ENCODE data around the gene CCDC183.
"Not testable (repeated sequence)": the region's sequence is repeated elsewhere in the genome, so short reads cannot be mapped to it uniquely, and the experiment has no call there.

The CCDC183 gene

DNA sequence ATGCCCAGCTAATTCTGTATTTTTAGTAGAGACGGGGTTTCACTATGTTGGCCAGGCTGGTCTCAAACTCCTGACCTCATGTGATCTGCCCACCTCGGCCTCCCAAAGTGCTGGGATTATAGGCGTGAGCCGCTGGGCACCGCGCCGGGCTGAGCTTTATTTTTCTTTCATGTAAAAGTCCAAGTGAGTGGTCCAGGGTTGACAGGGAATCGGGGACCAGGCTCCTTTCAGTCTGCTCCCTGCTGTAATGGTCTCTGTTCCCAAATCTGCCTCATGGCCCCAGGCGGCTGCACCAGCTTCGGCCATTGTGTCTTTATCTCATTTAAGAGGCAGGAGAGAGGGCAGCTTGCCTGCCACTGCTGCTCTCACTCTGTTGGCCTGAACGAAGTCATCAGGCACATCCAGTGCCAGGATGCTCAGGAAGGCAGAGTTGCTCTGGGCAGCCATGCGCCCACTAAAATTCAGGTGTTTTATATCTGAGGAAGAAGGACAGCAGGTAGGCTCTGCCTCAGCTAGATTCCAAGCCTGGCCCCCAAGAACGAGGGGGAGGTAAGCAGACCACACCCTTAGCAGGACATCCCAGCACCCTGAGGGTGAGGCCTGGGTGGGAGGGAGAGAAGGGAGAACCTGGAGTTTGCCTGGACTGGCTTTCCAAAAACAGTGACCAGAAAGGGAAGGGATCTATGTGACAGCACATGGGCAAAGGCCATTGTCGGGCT lies 1.7 kb upstream of the CCDC183 start:
- H3K4me3 ChIP-seq (ENCODE audit: low read depth, low read length): no peak overlapping the region
- no peak overlapping the region for H3K27ac ChIP-seq (ENCODE audit: low read depth, low read length)
- no peaks in the 10 kb centered on the region for H3K9me3 ChIP-seq (ENCODE audit: control insufficient read depth, insufficient read depth, low read depth, low read length)
- H3K36me3 ChIP-seq (ENCODE audit: control insufficient read depth, insufficient read depth, low read length): peaks cover 6% of the 10 kb centered on the region; the same call in 1 of the 2 replicates
- peak overlapping the region; percentile 17 for H3K9ac ChIP-seq (ENCODE audit: low read length)
- H3K4me1 ChIP-seq (ENCODE audit: control insufficient read depth, insufficient read depth, low read length): peaks cover 32% of the 10 kb centered on the region
- peaks cover 11% of the 10 kb centered on the region for H3K27me3 ChIP-seq (ENCODE audit: control insufficient read depth, insufficient read depth, low read length)

DNA sequence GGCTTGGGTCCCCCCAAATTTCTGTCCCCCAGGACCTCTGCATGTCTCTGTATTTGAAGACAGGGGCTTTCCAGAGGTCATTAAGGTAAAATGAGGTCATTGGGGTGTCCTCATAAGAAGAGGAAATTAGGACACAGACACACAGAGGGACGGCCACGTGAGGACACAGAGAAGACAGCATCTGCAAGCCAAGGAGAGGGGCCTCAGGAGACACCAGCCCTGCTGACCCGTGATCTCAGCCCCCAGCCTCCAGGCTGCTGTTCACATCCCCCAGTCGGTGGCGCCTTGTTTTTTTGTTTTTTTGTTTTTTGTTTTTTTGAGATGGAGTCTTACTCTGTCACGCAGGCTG lies 1.2 kb upstream of the CCDC183 start:
- Histone ChIP-seq H3K4me3 (ENCODE audit: low read depth, low read length) (no peak overlapping the region), H3K27ac (ENCODE audit: low read depth, low read length) (no peak overlapping the region), H3K9ac (ENCODE audit: low read length) (no peak overlapping the region), H3K36me3 (ENCODE audit: control insufficient read depth, insufficient read depth, low read length) (peaks cover 6% of the 10 kb centered on the region; the same call in 1 of the 2 replicates), H3K27me3 (ENCODE audit: control insufficient read depth, insufficient read depth, low read length) (peaks cover 16% of the 10 kb centered on the region), H3K9me3 (ENCODE audit: control insufficient read depth, insufficient read depth, low read depth, low read length) (no peaks in the 10 kb centered on the region), H3K4me1 (ENCODE audit: control insufficient read depth, insufficient read depth, low read length) (peaks cover 37% of the 10 kb centered on the region)

DNA sequence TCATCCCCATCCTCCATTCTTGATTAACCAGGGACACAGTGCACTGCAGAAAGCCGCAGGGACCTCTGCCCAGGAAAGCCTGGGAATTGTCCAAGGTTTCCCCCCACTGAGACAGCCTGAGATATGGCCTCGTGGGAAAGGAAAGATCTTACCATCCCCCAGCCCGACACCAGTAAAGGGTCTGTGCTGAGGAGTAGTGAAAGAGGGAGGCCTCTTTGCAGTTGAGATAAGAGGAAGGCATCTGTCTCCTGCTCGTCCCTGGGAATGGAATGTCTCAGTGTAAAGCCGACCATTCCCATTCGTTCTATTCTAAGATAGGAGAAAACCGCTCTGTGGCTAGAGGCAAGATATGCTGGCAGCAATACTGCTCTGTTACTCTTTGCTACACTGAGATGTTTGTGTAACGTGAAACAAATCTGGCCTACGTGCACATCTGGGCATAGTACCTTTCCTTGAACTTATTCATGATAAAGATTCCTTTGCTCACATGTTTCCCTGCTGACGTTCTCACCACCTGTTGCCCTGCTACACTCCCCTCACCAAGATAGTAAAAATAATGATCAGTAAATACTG lies 723 bp downstream of the CCDC183 start:
- H3K9ac ChIP-seq (ENCODE audit: low read length): peak overlapping the region; percentile 66
- peaks cover 38% of the 10 kb centered on the region for H3K4me1 ChIP-seq (ENCODE audit: control insufficient read depth, insufficient read depth, low read length)
- not testable (repeated sequence) for H3K27ac ChIP-seq (ENCODE audit: low read depth, low read length)

DNA sequence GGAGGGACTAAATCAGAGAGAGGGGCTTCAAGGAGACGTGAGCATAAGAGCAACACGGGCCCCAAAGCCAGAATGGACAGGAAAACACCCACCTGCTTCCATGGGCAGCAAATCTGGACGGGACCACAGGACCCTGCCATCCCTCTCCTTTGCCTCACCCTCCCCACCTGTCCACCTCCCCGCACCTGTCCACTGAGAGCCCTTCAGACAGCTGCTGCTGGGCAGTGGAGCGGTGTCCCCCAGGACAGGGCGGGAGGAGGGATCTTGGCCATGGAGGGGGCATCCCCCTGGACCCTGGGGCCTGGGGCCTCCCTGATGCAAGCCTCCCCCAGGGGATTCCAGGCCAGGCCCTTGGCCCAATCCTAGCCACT lies 2.6 kb downstream of the CCDC183 start:
- H3K4me1 ChIP-seq (ENCODE audit: control insufficient read depth, insufficient read depth, low read length): peaks cover 32% of the 10 kb centered on the region
- H3K9ac ChIP-seq (ENCODE audit: low read length): peak overlapping the region; percentile 11
- H3K27ac ChIP-seq (ENCODE audit: low read depth, low read length): no peak overlapping the region
- H3K27me3 ChIP-seq (ENCODE audit: control insufficient read depth, insufficient read depth, low read length): peaks cover 20% of the 10 kb centered on the region
- H3K36me3 ChIP-seq (ENCODE audit: control insufficient read depth, insufficient read depth, low read length): no peaks in the 10 kb centered on the region
- H3K4me3 ChIP-seq (ENCODE audit: low read depth, low read length): no peak overlapping the region
- no peaks in the 10 kb centered on the region for H3K9me3 ChIP-seq (ENCODE audit: control insufficient read depth, insufficient read depth, low read depth, low read length)

More for the DNA sequence above, 723 bp downstream of the CCDC183 start:
- H3K27me3 ChIP-seq (ENCODE audit: control insufficient read depth, insufficient read depth, low read length): peaks cover 16% of the 10 kb centered on the region
- not testable (repeated sequence) for H3K36me3 ChIP-seq (ENCODE audit: control insufficient read depth, insufficient read depth, low read length); H3K4me3 ChIP-seq (ENCODE audit: low read depth, low read length); H3K9me3 ChIP-seq (ENCODE audit: control insufficient read depth, insufficient read depth, low read depth, low read length)

DNA sequence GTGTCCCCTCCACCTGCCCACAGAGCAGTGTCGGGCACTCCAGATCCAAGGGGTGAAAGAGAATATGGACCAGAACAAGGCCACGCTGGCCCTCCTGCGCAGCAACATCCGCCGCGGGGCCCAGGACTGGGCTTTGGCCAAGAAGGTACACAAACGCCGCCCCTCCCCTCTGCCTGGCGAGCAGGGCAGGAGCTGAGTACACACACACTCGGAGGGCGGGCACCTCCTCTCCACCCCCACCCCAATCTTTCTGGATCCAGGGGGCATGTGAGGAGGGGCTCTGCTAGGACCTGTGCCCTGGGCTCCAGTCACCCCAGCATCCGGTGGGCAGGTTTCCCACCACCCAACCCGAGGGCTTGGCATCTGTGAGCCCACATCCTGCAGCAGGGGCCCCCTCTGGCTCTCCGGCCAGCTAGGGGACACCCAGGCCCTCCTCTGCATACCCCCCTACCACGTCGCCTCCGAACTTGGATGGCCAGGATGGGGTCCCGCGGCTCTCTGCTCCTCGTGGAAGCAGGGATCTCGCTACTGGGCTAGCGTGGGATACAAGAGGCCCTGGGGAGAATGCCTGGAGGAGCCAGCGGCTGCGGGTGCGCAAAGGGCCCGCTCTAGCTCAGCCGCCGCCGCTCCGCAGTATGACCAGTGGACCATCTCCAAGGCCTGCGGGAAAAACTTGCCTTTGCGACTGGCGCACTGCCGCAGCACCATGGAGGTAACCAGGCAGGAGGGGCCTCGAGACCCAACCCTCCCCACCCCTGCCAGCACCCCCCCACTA lies 3.1 kb downstream of the CCDC183 start:
- H3K27me3 ChIP-seq (ENCODE audit: control insufficient read depth, insufficient read depth, low read length): peaks cover 21% of the 10 kb centered on the region

DNA sequence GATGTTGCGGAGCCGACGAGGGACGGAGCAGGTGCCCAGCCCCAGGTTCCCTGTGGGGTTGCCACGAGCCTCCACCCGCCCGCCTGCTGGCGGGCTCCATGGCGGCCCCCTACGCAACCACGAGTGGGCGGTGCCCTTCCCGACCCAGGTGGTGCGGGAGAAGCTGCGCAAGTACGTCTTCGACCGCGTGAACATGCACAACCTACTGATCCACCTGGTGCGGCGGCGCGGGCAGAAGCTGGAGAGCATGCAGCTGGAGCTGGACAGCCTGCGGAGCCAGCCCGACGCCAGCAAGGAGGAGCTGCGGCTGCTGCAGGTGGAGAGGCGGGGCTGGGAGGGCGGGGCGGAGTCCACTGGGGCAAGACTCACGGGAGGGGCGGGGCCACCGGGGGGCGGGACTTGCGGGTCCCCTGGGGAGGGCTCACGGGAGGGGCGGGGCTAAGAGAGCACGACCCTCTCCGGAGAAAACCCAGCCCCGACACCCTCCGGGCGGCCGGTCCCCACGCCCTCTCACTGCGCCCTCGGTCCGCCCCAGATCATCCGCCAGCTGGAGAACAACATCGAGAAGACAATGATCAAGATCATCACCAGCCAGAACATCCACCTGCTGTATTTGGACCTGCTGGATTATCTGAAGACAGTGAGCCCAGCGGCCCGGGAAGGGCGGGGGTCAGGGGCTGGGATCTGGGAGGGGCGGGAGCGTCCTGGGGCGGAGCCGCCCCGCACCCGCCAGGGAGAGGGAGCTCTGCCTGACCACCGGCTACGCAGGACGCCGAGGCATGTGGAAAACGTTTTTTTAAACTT lies 3.9 kb downstream of the CCDC183 start:
- Histone ChIP-seq H3K4me3 (ENCODE audit: low read depth, low read length) (peak overlapping the region; percentile 76), H3K4me1 (ENCODE audit: control insufficient read depth, insufficient read depth, low read length) (peaks cover 30% of the 10 kb centered on the region), H3K36me3 (ENCODE audit: control insufficient read depth, insufficient read depth, low read length) (peaks cover 4% of the 10 kb centered on the region; the same call in 1 of the 2 replicates), H3K27ac (ENCODE audit: low read depth, low read length) (no peak overlapping the region), H3K9ac (ENCODE audit: low read length) (no peak overlapping the region), H3K9me3 (ENCODE audit: control insufficient read depth, insufficient read depth, low read depth, low read length) (no peaks in the 10 kb centered on the region), H3K27me3 (ENCODE audit: control insufficient read depth, insufficient read depth, low read length) (peaks cover 21% of the 10 kb centered on the region)

More for the DNA sequence above, 3.1 kb downstream of the CCDC183 start:
- Histone ChIP-seq H3K9ac (ENCODE audit: low read length) (peak overlapping the region; percentile 11), H3K36me3 (ENCODE audit: control insufficient read depth, insufficient read depth, low read length) (peaks cover 4% of the 10 kb centered on the region; the same call in 1 of the 2 replicates), H3K9me3 (ENCODE audit: control insufficient read depth, insufficient read depth, low read depth, low read length) (no peaks in the 10 kb centered on the region), H3K4me1 (ENCODE audit: control insufficient read depth, insufficient read depth, low read length) (peaks cover 32% of the 10 kb centered on the region), H3K27ac (ENCODE audit: low read depth, low read length) (no peak overlapping the region), H3K4me3 (ENCODE audit: low read depth, low read length) (peak overlapping the region; percentile 76)

DNA sequence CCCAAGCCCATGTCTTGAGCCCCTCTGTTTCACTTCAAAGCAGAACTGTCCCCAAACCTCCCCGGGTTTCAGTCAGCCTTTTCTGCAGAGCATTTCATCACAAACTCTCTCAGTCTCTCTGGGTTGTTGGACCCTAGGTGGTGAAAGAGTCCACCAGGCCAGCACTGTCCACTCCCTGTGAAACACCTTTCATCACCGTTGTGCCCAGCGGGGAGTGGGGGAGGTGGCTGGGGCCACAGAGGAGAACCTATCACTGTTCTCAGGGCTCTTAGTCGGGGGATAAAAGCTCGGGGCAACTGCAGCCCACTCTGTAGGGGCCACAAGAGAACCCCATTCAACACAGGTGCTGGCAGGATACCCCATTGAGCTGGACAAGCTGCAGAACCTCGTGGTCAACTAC lies 6.2 kb downstream of the CCDC183 start:
- Histone ChIP-seq H3K4me1 (ENCODE audit: control insufficient read depth, insufficient read depth, low read length) (peaks cover 20% of the 10 kb centered on the region), H3K36me3 (ENCODE audit: control insufficient read depth, insufficient read depth, low read length) (peaks cover 16% of the 10 kb centered on the region)

DNA sequence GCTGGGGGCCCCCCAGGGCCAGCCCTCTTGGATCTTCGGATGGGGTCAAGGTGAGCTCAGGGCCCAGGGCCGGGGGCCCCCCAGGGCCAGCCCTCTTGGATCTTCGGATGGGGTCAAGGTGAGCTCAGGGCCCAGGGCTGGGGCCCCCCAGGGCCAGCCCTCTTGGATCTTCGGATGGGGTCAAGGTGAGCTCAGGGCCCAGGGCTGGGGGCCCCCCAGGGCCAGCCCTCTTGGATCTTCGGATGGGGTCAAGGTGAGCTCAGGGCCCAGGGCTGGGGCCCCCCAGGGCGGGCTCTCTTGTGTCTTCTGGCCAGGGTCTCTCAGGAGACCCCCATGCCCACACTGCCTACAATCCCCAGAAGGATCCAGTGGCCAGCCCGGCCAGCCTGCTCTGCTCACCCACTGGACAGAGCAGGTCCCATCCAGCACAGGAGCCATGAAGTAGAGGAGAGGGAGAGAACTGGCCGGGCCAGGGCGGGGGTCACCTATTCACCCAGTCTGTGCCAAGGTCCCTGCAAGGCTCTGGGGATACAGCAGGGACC lies 6.9 kb downstream of the CCDC183 start:
- peaks cover 20% of the 10 kb centered on the region for H3K4me1 ChIP-seq (ENCODE audit: control insufficient read depth, insufficient read depth, low read length)
- H3K27me3 ChIP-seq (ENCODE audit: control insufficient read depth, insufficient read depth, low read length): peaks cover 21% of the 10 kb centered on the region
- not testable (repeated sequence) for H3K4me3 ChIP-seq (ENCODE audit: low read depth, low read length); H3K9ac ChIP-seq (ENCODE audit: low read length); H3K27ac ChIP-seq (ENCODE audit: low read depth, low read length); H3K9me3 ChIP-seq (ENCODE audit: control insufficient read depth, insufficient read depth, low read depth, low read length)
- H3K36me3 ChIP-seq (ENCODE audit: control insufficient read depth, insufficient read depth, low read length): peaks cover 16% of the 10 kb centered on the region

More for the DNA sequence above, 6.2 kb downstream of the CCDC183 start:
- peaks cover 21% of the 10 kb centered on the region for H3K27me3 ChIP-seq (ENCODE audit: control insufficient read depth, insufficient read depth, low read length)
- H3K27ac ChIP-seq (ENCODE audit: low read depth, low read length): no peak overlapping the region
- no peak overlapping the region for H3K9ac ChIP-seq (ENCODE audit: low read length)
- no peaks in the 10 kb centered on the region for H3K9me3 ChIP-seq (ENCODE audit: control insufficient read depth, insufficient read depth, low read depth, low read length)
- H3K4me3 ChIP-seq (ENCODE audit: low read depth, low read length): no peak overlapping the region

DNA sequence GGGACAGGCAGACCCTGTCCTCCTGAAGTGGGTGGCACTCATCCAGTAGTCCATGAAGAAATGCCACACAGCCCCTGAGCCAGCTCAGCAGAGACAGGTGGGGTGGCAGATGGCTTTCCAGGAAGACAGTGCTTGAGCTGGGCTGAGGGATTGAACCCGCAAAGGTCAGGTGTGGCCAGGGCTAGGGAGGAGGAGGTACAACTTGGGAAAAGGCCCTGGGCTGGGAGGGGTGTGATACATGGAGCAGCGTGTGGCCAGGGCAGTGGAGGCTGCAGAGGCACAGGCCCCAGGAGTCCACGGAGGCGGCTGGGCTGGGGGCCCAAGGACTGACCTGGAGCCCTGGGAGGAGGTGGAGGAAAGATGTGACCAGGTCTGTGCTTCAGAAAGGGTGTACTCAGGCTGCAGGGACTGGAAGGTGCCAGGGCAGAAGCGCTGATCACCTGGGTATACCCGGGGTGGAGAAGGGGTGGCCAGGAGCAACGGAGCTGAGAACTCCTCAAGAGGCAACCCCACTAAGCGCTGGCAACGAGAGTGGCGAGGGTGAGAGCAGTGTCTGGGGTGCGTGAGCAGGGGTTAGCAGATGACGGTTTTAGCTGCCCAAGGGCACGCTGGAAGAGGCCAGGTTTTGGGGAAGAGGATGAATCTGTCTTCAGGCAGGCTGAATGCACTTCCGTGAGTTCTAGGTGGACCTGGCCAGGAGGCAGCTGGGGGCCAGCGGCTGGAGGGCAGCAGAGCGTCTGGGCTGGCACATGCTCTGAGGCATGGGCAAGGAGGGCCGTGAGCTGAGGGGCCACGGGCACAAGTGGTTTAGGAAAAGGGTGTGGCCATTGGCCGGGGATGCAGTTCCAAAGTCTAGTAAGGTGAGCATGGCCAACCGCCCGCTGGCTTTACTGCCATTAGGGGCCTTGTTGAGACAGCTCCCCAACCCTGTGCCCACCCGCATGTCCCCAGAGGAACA lies 7.7 kb downstream of the CCDC183 start:
- Histone ChIP-seq H3K4me3 (ENCODE audit: low read depth, low read length) (no peak overlapping the region), H3K27ac (ENCODE audit: low read depth, low read length) (no peak overlapping the region), H3K27me3 (ENCODE audit: control insufficient read depth, insufficient read depth, low read length) (peaks cover 16% of the 10 kb centered on the region), H3K4me1 (ENCODE audit: control insufficient read depth, insufficient read depth, low read length) (peaks cover 20% of the 10 kb centered on the region), H3K9me3 (ENCODE audit: control insufficient read depth, insufficient read depth, low read depth, low read length) (no peaks in the 10 kb centered on the region), H3K36me3 (ENCODE audit: control insufficient read depth, insufficient read depth, low read length) (peaks cover 16% of the 10 kb centered on the region), H3K9ac (ENCODE audit: low read length) (no peak overlapping the region)

Measured in HUES6 (cell line).